BLaER1 treated with 17β-estradiol and CSF1 and Interleukin-3, amounts not matched to agents 10 nM and 100 nM (cell line): ENCODE results near the gene NANOS3.
A peak's percentile ranks its signal among the peaks of the same experiment; 100 is the strongest.

Experiments
- H3K27ac ChIP-seq, 11 experiments: shearing (Covaris generic); formaldehyde crosslinking; 2 replicates each; pipeline ENCODE4 v1.8.1; 2022
- H3K27me3 ChIP-seq, 11 experiments: shearing (Covaris generic); formaldehyde crosslinking; 2 replicates each; pipeline ENCODE4 v1.8.1; 2022
- H3K36me3 ChIP-seq, 11 experiments: shearing (Covaris generic); formaldehyde crosslinking; 2 replicates each; pipeline ENCODE4 v1.8.1; 2022
- H3K4me1 ChIP-seq, 10 experiments: shearing (Covaris generic); formaldehyde crosslinking; 2 replicates each; pipeline ENCODE4 v1.8.1; 2022
- H3K4me2 ChIP-seq, 11 experiments: shearing (Covaris generic); formaldehyde crosslinking; 2 replicates each; pipeline ENCODE4 v1.8.1; 2022
- H3K4me3 ChIP-seq, 10 experiments: shearing (Covaris generic); formaldehyde crosslinking; 2 replicates each; pipeline ENCODE4 v1.8.1; 2022
- H3K9ac ChIP-seq, 11 experiments: shearing (Covaris generic); formaldehyde crosslinking; 2 replicates each; pipeline ENCODE4 v1.8.1; 2022
- H3K9me3 ChIP-seq, 11 experiments: shearing (Covaris generic); formaldehyde crosslinking; replicated peaks in 1 of 11; 2 replicates each; pipeline ENCODE4 v1.8.1; 2022
- H4K20me1 ChIP-seq, 11 experiments: shearing (Covaris generic); formaldehyde crosslinking; 2 replicates each; pipeline ENCODE4 v1.8.1; 2022
- Cebpa-rat ChIP-seq, 11 experiments: shearing (Covaris generic); IDR thresholded peaks; 2 replicates each; pipeline ENCODE4 v1.8.1; 2022

The NANOS3 gene

GRCh38 chr19:13926010-13926409 lies 49.1 kb downstream of the NANOS3 start:
- H3K4me2 ChIP-seq, result peak overlapping the region in 5 of 11 experiments; percentile 22 to 63 (median 57); a peak in 7 of 22 replicates
- peaks cover under 1 to 6% (median 4%) of the 10 kb centered on the region in 11 experiments; a peak in 21 of 22 replicates for H3K9me3 ChIP-seq
- H3K4me1 ChIP-seq, result peaks cover 0 to 15% (median 6%) of the 10 kb centered on the region in 10 experiments; a peak in 10 of 20 replicates
- H3K27ac ChIP-seq, result peak overlapping the region in 2 of 11 experiments; percentile 20 to 32; a peak in 2 of 22 replicates
- H3K27me3 ChIP-seq, result no peaks in the 10 kb centered on the region
- H3K9ac ChIP-seq, result no peak overlapping the region
- peaks cover 75 to 90% (median 82%) of the 10 kb centered on the region in 11 experiments for H3K36me3 ChIP-seq
- peaks cover 0 to 13% (median 0%) of the 10 kb centered on the region in 11 experiments; a peak in 4 of 22 replicates for H4K20me1 ChIP-seq
- TF ChIP-seq Cebpa-rat (IDR thresholded peaks at IDR 0.05), result no peak
- H3K4me3 ChIP-seq, result no peak overlapping the region

GRCh38 chr19:13926715-13927114 lies 49.8 kb downstream of the NANOS3 start:
- H3K9ac ChIP-seq, result peak overlapping the region in 1 of 11 experiments; percentile 8; a peak in 1 of 22 replicates
- peak overlapping the region in 5 of 11 experiments; percentile 22 to 63 (median 57); a peak in 9 of 22 replicates for H3K4me2 ChIP-seq
- H4K20me1 ChIP-seq, result peaks cover 0 to 13% (median 0%) of the 10 kb centered on the region in 11 experiments; a peak in 4 of 22 replicates
- no peak for TF ChIP-seq Cebpa-rat (IDR thresholded peaks at IDR 0.05)
- H3K9me3 ChIP-seq, result no peaks in the 10 kb centered on the region
- peaks cover 0 to 15% (median 6%) of the 10 kb centered on the region in 10 experiments; a peak in 10 of 20 replicates for H3K4me1 ChIP-seq
- H3K4me3 ChIP-seq, result no peak overlapping the region
- H3K36me3 ChIP-seq, result peaks cover 70 to 89% (median 82%) of the 10 kb centered on the region in 11 experiments
- H3K27ac ChIP-seq, result peak overlapping the region in 2 of 11 experiments; percentile 20 to 32; a peak in 4 of 22 replicates
- H3K27me3 ChIP-seq, result no peaks in the 10 kb centered on the region

DNA sequence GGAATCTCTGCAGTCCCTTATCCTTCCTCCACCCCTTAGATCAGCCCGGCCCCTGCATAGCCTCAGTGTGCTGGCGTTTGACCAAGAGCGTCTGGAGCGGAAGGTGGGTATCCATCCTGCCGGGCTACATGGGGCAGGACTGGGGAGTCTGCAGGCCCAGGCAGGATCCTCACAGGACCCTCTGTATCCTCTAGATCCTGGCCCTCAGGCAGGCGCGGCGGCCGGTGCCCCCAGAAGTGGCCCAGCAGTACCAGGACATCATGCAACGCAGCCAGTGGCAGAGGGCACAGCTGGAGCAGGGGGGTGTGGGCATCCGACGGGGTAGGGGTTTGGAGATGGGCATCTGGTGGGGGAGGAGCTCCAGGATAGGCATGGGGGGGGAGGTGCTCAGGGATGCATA lies 52.4 kb downstream of the NANOS3 start:
- Histone ChIP-seq H3K4me1 (peaks cover 0 to 15% (median 6%) of the 10 kb centered on the region in 10 experiments; a peak in 10 of 20 replicates), H3K9me3 (no peaks in the 10 kb centered on the region), H3K27me3 (no peaks in the 10 kb centered on the region), H3K27ac (no peak overlapping the region), H3K4me3 (no peak overlapping the region), H3K36me3 (peaks cover 45 to 63% (median 57%) of the 10 kb centered on the region in 11 experiments), H4K20me1 (peaks cover 0 to 19% (median 0%) of the 10 kb centered on the region in 11 experiments; a peak in 5 of 22 replicates), H3K4me2 (no peak overlapping the region), H3K9ac (no peak overlapping the region)
- TF ChIP-seq Cebpa-rat (IDR thresholded peaks at IDR 0.05), result no peak

GRCh38 chr19:13929956-13930355 lies 53.0 kb downstream of the NANOS3 start:
- peaks cover 0 to 19% (median 0%) of the 10 kb centered on the region in 11 experiments; a peak in 5 of 22 replicates for H4K20me1 ChIP-seq
- no peak overlapping the region for H3K9ac ChIP-seq
- H3K4me2 ChIP-seq, result no peak overlapping the region
- H3K4me1 ChIP-seq, result peaks cover 0 to 15% (median 6%) of the 10 kb centered on the region in 10 experiments; a peak in 10 of 20 replicates
- peaks cover 39 to 57% (median 52%) of the 10 kb centered on the region in 11 experiments for H3K36me3 ChIP-seq
- no peak overlapping the region for H3K27ac ChIP-seq
- H3K27me3 ChIP-seq, result no peaks in the 10 kb centered on the region
- H3K4me3 ChIP-seq, result no peak overlapping the region
- no peaks in the 10 kb centered on the region for H3K9me3 ChIP-seq
- no peak for TF ChIP-seq Cebpa-rat (IDR thresholded peaks at IDR 0.05)
